Skeletal muscle cell (primary cell): ENCODE data around the gene SELENOS.

Experiments
- DNase-seq: peaks from one replicate; pipeline ENCODE4 v3.0.0-alpha.2; 2010; ENCODE audit warnings: low read depth
- H3K4me3 ChIP-seq: 2 replicates; pipeline ENCODE4 v1.5.1; 2011; ENCODE audit warnings: low read depth, mild to moderate bottlenecking, control low read depth, low read length, moderate library complexity

The SELENOS gene

DNA sequence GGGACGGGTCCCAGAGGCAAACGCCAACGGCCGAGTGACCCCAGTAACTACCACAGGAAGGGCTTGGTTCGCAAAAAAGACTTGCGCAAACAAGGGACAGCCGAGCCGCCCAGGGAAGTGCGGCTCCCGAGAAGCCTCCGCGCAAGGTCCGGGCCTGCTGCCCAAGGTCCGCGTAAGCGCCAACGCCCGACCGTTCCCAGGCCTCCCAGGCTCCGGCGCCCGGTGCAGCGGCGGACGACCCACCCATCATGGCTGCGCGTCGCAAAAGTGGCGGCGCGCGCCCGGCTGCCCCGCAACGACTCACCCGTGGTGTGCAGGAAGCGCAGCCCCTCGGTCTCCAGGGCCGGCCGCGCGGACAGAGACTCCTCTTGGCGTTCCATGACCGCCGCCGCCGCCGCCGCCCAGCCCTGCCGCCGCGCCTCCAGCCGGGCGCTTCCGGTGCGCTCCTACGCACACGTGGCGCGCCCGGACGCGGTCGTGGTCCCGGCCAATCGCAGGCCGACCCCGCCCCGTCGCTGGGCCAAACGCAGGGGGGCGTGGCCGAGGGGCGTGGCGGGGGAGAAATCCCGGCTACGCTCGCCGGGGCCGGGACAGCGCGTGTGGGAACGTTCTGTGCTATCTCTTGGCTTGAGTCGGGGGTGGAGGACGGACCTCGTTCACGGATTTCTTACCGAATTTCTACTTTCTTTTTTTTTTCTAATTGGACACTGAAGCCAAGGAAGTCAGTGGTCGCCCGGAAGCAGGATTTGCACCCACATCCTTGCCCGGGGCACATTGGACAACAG, at the start of gene SELENOS:
TSS of gene SELENOS (minus strand) at position 448 of the 785 bp plus-strand sequence. CDS start at position 380, 68 bp downstream.
- peak within 1 kb of the TSS; percentile 80 for H3K4me3 ChIP-seq
- peak; percentile 72 for DNase-seq

- DNase-seq, result no peak
Measured at GRCh38 chr15:101326462-101327146, 49.3 kb upstream of the SELENOS start.

GRCh38 chr15:101326026-101326315, 48.7 kb upstream of the SELENOS start:
- H3K4me3 ChIP-seq, result no peak overlapping the region
- no peak for DNase-seq

More at GRCh38 chr15:101326462-101327146, 49.3 kb upstream of the SELENOS start:
- H3K4me3 ChIP-seq, result no peak overlapping the region

- DNase-seq, result no peak
- H3K4me3 ChIP-seq, result no peak overlapping the region
Measured at GRCh38 chr15:101325263-101326025, 48.2 kb upstream of the SELENOS start.

DNA sequence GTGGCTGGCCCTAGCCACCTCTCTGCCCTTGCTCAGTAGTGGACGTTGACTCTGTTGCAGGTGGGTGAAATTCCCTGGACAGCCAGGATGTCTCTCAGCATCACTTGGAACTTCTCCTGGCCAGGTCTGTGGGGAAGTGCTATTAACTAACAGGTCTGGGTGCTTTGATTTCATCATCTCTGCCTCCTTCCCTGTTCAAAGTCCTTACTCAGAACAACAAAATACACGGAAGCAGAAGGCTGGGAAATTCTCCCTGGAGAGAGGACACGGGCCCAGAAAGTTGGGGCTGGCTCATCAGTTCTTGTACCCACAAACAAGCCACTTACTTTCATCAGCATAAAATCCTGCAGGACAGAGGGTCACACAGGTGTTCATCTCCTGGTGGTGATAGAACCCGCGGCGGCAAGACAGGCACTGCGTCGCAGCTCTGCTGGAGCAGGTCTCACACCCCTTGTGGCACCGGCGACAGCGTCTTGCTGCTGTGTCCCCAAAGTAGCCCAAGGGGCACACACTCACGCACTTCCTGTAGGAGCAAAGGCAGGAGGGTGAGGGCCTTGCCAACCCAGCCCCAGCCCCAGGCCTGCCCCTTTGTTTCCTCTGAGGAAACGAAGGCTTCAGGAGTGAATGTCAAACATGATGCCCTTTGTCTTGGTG, 47.4 kb upstream of the SELENOS start:
- DNase-seq, result no peak

GRCh38 chr15:101323793-101324523, 46.7 kb upstream of the SELENOS start:
- no peak overlapping the region for H3K4me3 ChIP-seq
- DNase-seq, result no peak

More for the DNA sequence above, 47.4 kb upstream of the SELENOS start:
- H3K4me3 ChIP-seq, result no peak overlapping the region

DNA sequence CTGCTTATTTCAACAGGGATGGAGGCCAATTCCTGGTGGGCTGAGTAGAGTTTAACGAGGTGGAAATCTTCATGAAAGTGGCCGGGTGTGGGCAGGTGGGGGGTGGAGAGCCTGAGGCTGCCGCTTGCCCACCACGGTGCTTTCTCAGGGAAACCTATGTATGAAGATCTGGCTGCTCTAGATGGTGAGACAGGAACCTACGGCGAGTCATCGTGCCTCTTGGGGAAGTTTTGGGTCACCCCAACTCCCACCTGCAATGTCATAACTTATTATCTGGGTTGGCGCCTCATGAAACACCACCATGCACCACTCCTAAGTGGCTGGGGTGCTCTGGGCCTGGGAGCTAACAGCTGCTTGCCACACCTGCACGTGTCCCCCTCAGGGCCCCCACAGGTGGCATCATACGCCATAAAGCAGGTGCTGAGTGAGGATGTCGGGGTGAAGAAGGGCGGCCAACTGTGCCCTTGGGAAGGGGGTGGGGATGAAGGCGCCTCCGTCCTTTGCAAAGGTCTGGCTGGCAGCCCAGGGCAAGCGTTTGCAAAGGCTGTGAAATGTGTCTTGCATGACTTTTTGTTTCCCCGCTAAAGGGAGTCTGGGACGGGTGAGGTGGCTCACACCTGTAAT, 45.7 kb upstream of the SELENOS start:
- no peak for DNase-seq
- no peak overlapping the region for H3K4me3 ChIP-seq

- no peak overlapping the region for H3K4me3 ChIP-seq
- no peak for DNase-seq
Measured at GRCh38 chr15:101322016-101322695, 44.9 kb upstream of the SELENOS start.

DNA sequence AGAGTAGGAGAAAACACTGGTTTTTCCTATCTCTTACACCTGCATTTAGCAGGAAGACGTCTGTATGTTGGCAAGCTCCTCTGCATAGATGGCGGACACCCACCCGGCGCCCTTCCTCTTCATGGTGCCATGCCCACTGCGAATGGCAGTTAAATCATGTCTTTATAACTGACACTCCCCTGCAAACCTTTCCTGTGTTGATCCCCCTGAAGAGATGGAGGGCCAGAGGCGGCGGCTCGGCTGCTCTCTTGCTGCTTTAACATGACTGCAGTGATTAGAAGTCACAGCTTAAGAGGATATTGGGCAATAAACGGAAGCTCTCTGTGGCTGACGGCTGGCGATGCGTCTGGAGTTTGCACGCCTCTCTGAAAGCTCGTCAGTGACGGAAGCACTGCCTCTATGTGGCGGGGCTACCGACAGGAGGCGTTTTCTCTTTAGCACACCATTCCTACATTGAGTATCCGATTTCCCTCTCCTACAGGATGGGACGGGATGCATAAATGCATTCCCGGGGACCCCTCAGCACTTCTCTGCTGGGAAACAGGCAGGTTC, 43.3 kb upstream of the SELENOS start:
- peak overlapping the region; percentile 7 for H3K4me3 ChIP-seq
- peak; percentile 23 for DNase-seq

- H3K4me3 ChIP-seq, result no peak overlapping the region
- DNase-seq, result no peak
Measured at GRCh38 chr15:101318839-101319238, 41.6 kb upstream of the SELENOS start.

DNA sequence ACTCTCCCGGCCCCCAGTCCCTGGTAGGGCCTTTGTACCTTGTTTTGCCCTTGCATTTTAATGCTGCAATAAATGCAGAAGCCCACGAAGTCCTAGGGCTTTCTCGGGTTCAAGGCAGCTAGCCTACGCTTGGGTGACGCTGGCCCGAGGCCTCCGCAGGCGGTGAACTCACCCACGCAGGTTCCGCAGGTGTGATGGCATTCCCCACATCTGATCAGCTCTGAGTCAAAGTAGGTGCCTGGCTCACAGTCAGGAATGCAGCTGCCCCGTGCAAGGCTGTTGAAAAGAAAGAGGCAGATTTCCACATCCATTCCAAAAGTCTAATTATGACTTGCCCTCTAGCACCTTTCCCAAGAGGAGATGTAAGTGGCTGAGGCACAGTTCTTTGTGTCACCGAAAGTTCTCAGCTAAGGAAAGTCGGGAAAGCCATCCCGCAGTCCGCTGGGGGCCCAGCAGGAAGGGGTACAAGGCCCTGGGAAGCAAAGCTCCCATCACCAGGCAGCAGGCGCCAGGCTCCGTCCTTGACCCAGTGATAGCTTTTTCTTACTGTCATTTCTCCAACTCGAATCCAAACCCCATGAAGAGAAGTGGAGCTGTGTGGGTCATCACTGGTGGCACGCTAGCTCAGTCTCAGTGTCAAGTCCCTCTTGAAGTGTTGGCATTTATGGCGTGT, 41.0 kb upstream of the SELENOS start:
- no peak overlapping the region for H3K4me3 ChIP-seq
- no peak for DNase-seq

DNA sequence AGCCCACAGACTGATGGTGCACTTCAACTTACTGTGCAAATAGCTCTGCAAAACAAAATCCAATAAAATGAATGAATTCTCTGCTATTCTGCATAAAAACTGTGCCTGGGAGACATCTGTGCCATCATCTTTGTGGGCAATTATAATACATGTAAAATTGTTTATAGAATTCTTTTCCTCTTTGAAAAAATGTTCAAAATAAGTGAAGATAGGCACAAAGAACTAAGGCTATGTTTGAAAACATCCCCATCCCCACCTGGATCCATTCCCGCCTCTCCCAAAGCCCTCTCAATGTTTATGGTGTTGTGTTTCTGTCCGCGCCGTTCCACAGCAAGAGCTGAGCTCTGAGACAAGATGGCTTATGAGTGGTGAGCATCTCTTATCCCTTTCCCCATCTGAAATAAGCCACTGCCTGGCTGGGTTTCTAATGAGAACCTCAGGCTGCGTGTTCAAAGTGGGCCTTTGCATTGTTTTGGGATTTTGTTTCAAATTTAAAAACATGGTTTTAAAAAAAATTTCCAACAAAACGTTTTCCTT, 40.1 kb upstream of the SELENOS start:
- DNase-seq, result no peak
- no peak overlapping the region for H3K4me3 ChIP-seq

DNA sequence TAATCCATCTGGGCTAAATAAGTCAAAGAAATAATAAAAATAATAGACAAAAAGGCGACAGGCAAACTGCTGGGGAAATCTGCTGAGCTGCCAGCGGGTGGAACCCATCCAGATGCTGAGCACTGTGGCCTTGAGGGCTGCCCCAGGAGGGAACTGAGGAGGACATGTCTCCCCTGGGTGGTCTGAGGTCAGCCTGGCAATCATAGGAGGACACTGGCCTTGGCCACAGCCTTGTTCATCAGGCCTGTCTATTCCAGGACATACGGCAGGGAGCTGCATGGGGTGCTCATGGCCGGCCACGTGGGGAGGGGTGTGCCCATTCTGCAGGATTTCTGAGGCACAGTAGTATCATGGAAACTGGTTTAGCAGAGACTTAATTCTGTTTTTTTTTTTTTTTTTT, 39.2 kb upstream of the SELENOS start:
- no peak for DNase-seq
- no peak overlapping the region for H3K4me3 ChIP-seq

GRCh38 chr15:101315736-101316135, 38.5 kb upstream of the SELENOS start:
- no peak overlapping the region for H3K4me3 ChIP-seq
- DNase-seq, result no peak

- H3K4me3 ChIP-seq, result no peak overlapping the region
- no peak for DNase-seq
Measured at GRCh38 chr15:101314336-101315125, 37.2 kb upstream of the SELENOS start.

DNA sequence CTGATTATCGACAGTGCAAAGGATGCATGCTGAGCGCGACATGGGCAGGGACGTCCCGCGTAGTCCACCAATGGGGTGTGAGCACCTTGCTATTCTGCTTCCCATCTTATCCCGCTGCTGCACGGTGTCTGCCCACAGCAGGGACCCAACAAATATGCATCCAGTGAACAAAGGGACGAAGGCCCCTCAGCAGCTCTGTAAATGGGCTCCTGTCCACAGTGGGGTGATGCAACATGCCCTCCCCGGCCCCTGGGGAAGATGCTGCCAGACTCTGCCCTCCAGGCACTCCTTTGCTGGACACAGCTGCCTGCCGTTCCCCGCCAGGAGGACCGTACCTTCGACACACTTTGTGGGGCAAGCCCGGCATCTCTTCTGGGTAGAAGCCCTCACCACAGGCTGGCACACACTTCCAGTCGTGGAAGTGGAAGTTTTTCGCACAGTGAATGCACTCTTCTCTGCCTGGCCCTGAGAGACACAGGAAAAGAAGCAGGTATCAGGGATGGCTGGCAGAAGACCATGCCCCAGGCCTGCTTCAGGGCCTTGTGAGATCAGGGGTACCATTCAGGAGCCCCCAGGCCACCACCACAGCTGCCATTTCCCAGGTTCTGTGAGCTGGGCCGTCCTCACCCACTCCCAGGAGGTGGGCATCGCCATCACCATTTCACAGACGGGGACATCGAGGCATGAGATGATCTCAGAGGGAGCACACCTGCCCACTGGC, 35.9 kb upstream of the SELENOS start:
- no peak overlapping the region for H3K4me3 ChIP-seq
- no peak for DNase-seq
